OCI-LY7 (cell line): ENCODE measurements around the gene FAN1.

Experiments used
- EZH2phosphoT487 ChIP-seq: fragments of 200-600 bp; sonication (generic); IDR thresholded peaks from 2 replicates; pipeline ENCODE4 v1.6.1; 2018; ENCODE audit warnings: low read depth, borderline replicate concordance, mild to moderate bottlenecking, mixed run types, antibody characterized with exemption, low read length, moderate library complexity, mixed read lengths
- TF ChIP-seq, protein P1 (sequence below): fragments of 200-600 bp; sonication (generic); conservative IDR thresholded peaks from 2 replicates; pipeline ENCODE4 v1.5.1; 2014; ENCODE audit warnings: mild to moderate bottlenecking, antibody characterized with exemption, low read length, moderate library complexity, mixed read lengths

DNA sequence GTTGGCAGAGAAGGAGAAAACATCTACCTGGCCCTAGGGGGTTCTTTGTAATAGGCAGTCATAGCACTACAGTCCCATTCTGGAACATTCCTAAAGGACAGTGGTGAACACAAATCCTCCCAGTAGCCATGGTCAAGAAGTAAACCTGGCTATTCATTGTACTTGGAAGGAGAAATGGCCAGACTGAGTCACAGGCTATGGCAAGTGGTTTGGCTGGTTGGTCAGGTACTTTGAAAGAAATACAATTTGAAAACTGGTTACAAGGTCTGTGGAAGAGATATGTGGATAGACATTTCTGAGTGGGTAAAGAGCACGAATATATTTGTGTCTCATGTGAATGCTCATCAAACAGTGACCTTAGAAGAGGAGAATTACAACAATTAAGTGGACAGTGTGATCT lies 33.0 kb upstream of the FAN1 start:
- TF ChIP-seq, protein P1, sequence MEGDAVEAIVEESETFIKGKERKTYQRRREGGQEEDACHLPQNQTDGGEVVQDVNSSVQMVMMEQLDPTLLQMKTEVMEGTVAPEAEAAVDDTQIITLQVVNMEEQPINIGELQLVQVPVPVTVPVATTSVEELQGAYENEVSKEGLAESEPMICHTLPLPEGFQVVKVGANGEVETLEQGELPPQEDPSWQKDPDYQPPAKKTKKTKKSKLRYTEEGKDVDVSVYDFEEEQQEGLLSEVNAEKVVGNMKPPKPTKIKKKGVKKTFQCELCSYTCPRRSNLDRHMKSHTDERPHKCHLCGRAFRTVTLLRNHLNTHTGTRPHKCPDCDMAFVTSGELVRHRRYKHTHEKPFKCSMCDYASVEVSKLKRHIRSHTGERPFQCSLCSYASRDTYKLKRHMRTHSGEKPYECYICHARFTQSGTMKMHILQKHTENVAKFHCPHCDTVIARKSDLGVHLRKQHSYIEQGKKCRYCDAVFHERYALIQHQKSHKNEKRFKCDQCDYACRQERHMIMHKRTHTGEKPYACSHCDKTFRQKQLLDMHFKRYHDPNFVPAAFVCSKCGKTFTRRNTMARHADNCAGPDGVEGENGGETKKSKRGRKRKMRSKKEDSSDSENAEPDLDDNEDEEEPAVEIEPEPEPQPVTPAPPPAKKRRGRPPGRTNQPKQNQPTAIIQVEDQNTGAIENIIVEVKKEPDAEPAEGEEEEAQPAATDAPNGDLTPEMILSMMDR: no peak
- TF ChIP-seq EZH2phosphoT487: no peak
